ENCODE results near the gene CCDC88B.

DNA sequence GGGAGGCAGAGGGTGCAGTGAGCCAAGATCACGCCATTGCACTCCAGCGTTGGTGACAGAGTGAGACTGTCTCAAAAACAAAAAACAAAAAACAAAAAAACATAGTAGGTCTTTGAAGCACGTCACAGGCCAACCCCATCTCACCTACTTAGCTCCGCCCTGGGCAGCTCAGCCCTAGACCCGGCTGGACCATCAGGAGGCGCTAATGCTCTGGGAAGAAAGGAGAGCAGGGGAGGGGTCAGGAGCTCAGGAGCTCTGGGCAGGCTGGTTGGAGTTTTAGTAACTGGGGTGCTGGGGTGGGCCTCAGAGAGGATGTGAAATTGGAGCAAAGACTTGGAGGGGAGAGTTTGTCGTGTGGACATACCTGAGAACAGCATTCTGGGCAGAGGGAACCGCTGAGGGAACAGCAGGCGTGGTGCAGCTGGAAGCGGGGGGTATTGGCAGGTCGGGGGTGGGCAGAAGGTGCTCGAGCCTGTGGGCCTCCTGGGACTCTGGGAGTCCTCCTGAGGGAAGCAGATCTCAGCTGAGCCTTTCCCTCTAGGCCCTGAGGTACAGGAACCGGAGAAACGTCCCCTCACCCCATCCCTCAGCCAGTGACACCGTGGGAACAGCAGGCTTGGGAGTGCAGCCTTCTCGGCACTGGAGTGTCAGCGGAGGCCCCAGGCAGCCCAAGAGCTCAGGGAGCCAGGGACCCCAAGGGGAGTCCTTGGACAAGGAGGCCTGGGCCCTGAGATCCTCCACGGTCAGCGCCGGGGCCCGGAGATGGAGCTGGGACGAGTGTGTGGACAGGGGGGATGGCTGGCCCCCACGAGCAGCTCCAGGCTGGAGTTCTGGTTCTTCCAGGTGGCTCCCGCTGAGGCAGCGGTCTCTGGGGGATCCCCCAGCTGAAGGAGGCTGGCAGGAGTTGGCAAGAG, 16.8 kb downstream of the CCDC88B start:
- TF ChIP-seq, protein P1, sequence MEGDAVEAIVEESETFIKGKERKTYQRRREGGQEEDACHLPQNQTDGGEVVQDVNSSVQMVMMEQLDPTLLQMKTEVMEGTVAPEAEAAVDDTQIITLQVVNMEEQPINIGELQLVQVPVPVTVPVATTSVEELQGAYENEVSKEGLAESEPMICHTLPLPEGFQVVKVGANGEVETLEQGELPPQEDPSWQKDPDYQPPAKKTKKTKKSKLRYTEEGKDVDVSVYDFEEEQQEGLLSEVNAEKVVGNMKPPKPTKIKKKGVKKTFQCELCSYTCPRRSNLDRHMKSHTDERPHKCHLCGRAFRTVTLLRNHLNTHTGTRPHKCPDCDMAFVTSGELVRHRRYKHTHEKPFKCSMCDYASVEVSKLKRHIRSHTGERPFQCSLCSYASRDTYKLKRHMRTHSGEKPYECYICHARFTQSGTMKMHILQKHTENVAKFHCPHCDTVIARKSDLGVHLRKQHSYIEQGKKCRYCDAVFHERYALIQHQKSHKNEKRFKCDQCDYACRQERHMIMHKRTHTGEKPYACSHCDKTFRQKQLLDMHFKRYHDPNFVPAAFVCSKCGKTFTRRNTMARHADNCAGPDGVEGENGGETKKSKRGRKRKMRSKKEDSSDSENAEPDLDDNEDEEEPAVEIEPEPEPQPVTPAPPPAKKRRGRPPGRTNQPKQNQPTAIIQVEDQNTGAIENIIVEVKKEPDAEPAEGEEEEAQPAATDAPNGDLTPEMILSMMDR (IDR thresholded peaks at IDR 0.05; ENCODE audit: poor library complexity), result peak; percentile 58
- TF ChIP-seq EZH2 (IDR thresholded peaks at IDR 0.05; ENCODE audit: borderline replicate concordance) (no peak), EZH2phosphoT487 (IDR thresholded peaks at IDR 0.05; ENCODE audit: low read depth, severe bottlenecking, unreplicated experiment) (no peak)
